Liver (tissue), 3 donors: ENCODE data around the gene TMEM123.

Source experiments
- CTCF ChIP-seq: fragments of 150-350 bp; IDR thresholded peaks from 2 replicates; pipeline ENCODE4 v1.5.1; 2017; ENCODE audit warnings: improper control_type of control experiment, low read depth, low read length; ENCODE audit not compliant: missing input control
- EGR1 ChIP-seq, 2 donors: IDR thresholded peaks; 2 replicates each; pipeline ENCODE4 v1.6.1; 2016 to 2018; ENCODE audit warnings: antibody characterized with exemption in 2 of 2, low read depth in 2 of 2
- JUND ChIP-seq, 2 donors: IDR thresholded peaks; 2 replicates each; pipeline ENCODE4 v1.6.1; 2016; ENCODE audit warnings: antibody characterized with exemption in 2 of 2
- REST ChIP-seq: IDR thresholded peaks from 2 replicates; pipeline ENCODE4 v1.6.1; 2016; ENCODE audit warnings: antibody characterized with exemption, mild to moderate bottlenecking
- TAF1 ChIP-seq: conservative IDR thresholded peaks from 2 replicates; pipeline ENCODE4 v1.6.1; 2016; ENCODE audit warnings: antibody characterized with exemption, mild to moderate bottlenecking
- YY1 ChIP-seq: IDR thresholded peaks from 2 replicates; pipeline ENCODE4 v1.6.1; 2016; ENCODE audit warnings: antibody characterized with exemption, mild to moderate bottlenecking
- donor health status: healthy.
- donor health status: healthy.

- TF ChIP-seq CTCF (no peak), JUND (IDR thresholded peaks at IDR 0.05) (no peak), YY1 (no peak), EGR1 (IDR thresholded peaks at IDR 0.05; ENCODE audit: low read depth in 2 of 2) (no peak), TAF1 (no peak), REST (no peak)
These were observed 28.6 kb downstream of the TMEM123 start for GRCh38 chr11:102423936-102424335.
